Prostate gland (tissue), 2 donors: ENCODE results near the gene PRCD. TPM values are rescaled to one million over a fixed set of nuclear protein-coding genes. Genes with fewer than 3 reads are reported as not detected.

Source experiments
- DNase-seq: peaks from one replicate; pipeline ENCODE4 v3.0.0-alpha.2; 2019; ENCODE audit warnings: low spot score
- H3K27ac ChIP-seq, 2 donors: fragments of 200-600 bp; sonication (generic); 2 replicates each; pipeline ENCODE4 v1.5.1; 2017 to 2019
- H3K27me3 ChIP-seq: fragments of 200-600 bp; sonication (generic); replicated peaks from 2 replicates; pipeline ENCODE4 v1.5.1; 2019; ENCODE audit not compliant: insufficient read depth
- H3K36me3 ChIP-seq, 2 donors: fragments of 200-600 bp; sonication (generic); 1 replicate in 1 of 2; 2 replicates in 1 of 2; pipeline versions ENCODE4 v1.5.1 to v1.8.1; 2017 to 2019
- H3K4me1 ChIP-seq: fragments of 200-600 bp; sonication (generic); replicated peaks from 2 replicates; pipeline ENCODE4 v1.5.1; 2019
- H3K4me3 ChIP-seq, 2 donors: fragments of 200-600 bp; sonication (generic); 2 replicates each; pipeline ENCODE4 v1.5.1; 2017 to 2019
- H3K9me3 ChIP-seq: fragments of 200-600 bp; sonication (generic); 2 replicates; pipeline ENCODE4 v1.5.1; 2017
- CTCF ChIP-seq, 4 experiments: fragments of 200-600 bp in 2 of 4; fragments of 450-650 bp in 2 of 4; sonication (generic) in 2 of 4; IDR thresholded peaks; 1 replicate in 3 of 4; 2 replicates in 1 of 4; pipeline ENCODE4 v1.5.1; 2016 to 2019; ENCODE audit warnings: antibody characterized with exemption in 4 of 4, mild to moderate bottlenecking in 2 of 4, moderate library complexity in 2 of 4
- POLR2A ChIP-seq: fragments of 450-650 bp; IDR thresholded peaks from one replicate; pipeline ENCODE4 v1.6.1; 2016; ENCODE audit warnings: antibody characterized with exemption, mild to moderate bottlenecking
- POLR2AphosphoS5 ChIP-seq: sonication (generic); formaldehyde crosslinking; IDR thresholded peaks from one replicate; pipeline ENCODE4 v1.6.1; 2017; ENCODE audit warnings: antibody characterized with exemption
- WGBS: methylation state at CpG from one replicate; pipeline ENCODE4 v1.1.5; 2018; 5-methylcytosine and 5-hydroxymethylcytosine counted together
- intact Hi-C: fragments of 100-400 bp; cut with DNase I; formaldehyde crosslinking; loops from one replicate; pipeline ENCODE4 v1.14.2; 2022
- total RNA-seq, 2 donors: library from RNA; depleted of rRNA; stranded (reverse); fragments of >200 nt; gene quantifications; one replicate each; pipeline ENCODE4 v1.1.0, GENCODE V29; 2016

PRCD gene
- total RNA-seq: under 1 TPM; 0.36 to 0.85 TPM

DNA sequence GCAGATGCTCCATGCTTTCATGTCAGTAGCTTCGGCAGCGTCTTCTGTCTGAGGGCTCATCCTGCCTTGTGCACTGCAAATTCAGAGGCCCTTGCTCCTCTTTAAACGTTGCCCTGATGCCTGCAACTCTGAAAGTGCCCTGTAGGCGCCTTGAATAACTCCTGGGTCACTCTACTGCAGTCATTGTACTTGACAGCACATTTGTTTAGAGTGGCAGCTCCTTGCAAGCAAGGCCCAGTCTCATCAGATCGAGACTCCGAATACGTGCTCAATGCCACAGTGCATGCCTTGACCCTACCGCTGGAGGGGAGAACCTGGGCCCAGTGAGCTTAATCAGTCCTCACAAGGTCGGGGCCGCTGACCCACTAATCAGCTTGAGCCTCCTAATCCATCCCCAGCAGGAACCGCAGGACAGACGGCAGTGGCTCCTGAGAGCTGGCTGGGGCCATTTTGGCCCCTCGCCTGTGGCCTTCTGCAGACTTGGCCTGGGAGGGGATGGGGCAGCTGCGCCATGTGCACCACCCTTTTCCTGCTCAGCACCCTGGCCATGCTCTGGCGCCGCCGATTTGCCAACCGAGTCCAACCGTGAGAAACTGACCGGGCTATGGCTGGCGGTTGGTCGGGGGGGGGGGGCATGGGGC is at the start of gene PRCD:
PRCD (plus strand) TSS at position 414 of the 641 bp plus-strand sequence; CDS start at position 512, 98 bp downstream.
- no peak for DNase-seq
- peaks cover 3% of the 10 kb centered on the region for H3K27me3 ChIP-seq
- H3K4me1 ChIP-seq: peaks cover 4% of the 10 kb centered on the region
- intact Hi-C loops: no loop called here
- peak within 1 kb of the TSS in 1 of 2 donors; percentile 22 for H3K4me3 ChIP-seq
- H3K27ac ChIP-seq: peak within 1 kb of the TSS; percentile 47
- 86% methylated on average over 16 of the region's 22 CpGs for WGBS
- no peak for TF ChIP-seq POLR2A
- TF ChIP-seq CTCF (IDR thresholded peaks at IDR 0.05): no peak
- no peak for TF ChIP-seq POLR2AphosphoS5
- H3K9me3 ChIP-seq: no peaks in the 10 kb centered on the region
- H3K36me3 ChIP-seq: no peaks in the 10 kb centered on the region

GRCh38 chr17:76490112-76490710 is 49.6 kb upstream of the PRCD start:
- no peaks in the 10 kb centered on the region for H3K36me3 ChIP-seq
- no peak overlapping the region for H3K4me3 ChIP-seq
- intact Hi-C loops: no loop called here
- DNase-seq: no peak
- TF ChIP-seq CTCF (IDR thresholded peaks at IDR 0.05): no peak
- no peak for TF ChIP-seq POLR2AphosphoS5
- WGBS: 75% methylated on average over 10 of the region's 10 CpGs
- no peak overlapping the region for H3K27ac ChIP-seq
- no peaks in the 10 kb centered on the region for H3K9me3 ChIP-seq
- no peaks in the 10 kb centered on the region for H3K4me1 ChIP-seq
- H3K27me3 ChIP-seq: no peaks in the 10 kb centered on the region

- no peaks in the 10 kb centered on the region for H3K36me3 ChIP-seq
- no peaks in the 10 kb centered on the region for H3K9me3 ChIP-seq
- WGBS: 87% methylated on average over 17 of the region's 17 CpGs
- H3K27ac ChIP-seq: no peak overlapping the region
- peaks cover 6% of the 10 kb centered on the region for H3K4me1 ChIP-seq
- H3K4me3 ChIP-seq: no peak overlapping the region
- intact Hi-C loops: no loop called here
- H3K27me3 ChIP-seq: no peaks in the 10 kb centered on the region
- no peak for DNase-seq
- TF ChIP-seq POLR2AphosphoS5 (no peak), POLR2A (no peak), CTCF (IDR thresholded peaks at IDR 0.05) (no peak)
Observed at GRCh38 chr17:76491271-76492122, 48.3 kb upstream of the PRCD start.

- no peak for DNase-seq
- Histone ChIP-seq H3K27me3 (no peaks in the 10 kb centered on the region), H3K4me3 (no peak overlapping the region), H3K27ac (peak overlapping the region; percentile 22 to 37), H3K9me3 (no peaks in the 10 kb centered on the region), H3K36me3 (no peaks in the 10 kb centered on the region), H3K4me1 (peaks cover 6% of the 10 kb centered on the region)
- WGBS: 63% methylated on average over 11 of the region's 11 CpGs
- intact Hi-C loops: no loop called here
- TF ChIP-seq CTCF (IDR thresholded peaks at IDR 0.05) (no peak), POLR2A (no peak), POLR2AphosphoS5 (no peak)
Observed at GRCh38 chr17:76492123-76492988, 47.5 kb upstream of the PRCD start.
